Activated naive CD8-positive, alpha-beta T cell treated with anti-CD3 and anti-CD28 coated beads, Interleukin-2, amount 10 ng/mL, durations not matched to agents 7 days and 5 days (primary cell): ENCODE measurements around the gene IGF2R. TPM values are rescaled to one million over a fixed set of nuclear protein-coding genes. Genes with fewer than 3 reads are reported as not detected.

Source experiments
- ATAC-seq: fragments of 150-1000 bp; cut with Tn5 transposase; one replicate; pipeline ENCODE4 v1.10.0; 2021; ENCODE audit warnings: low read depth, moderate library complexity
- POLR2A ChIA-PET: fragments of 350-600 bp; sonication (Branson Sonifier 250); formaldehyde crosslinking; loops from one replicate; lab custom pipeline; 2021; ENCODE audit warnings: antibody characterized with exemption; lab: Charles Lee
- DNase-seq: peaks from one replicate; pipeline ENCODE4 v3.0.0; 2021
- H3K27ac Mint-ChIP-seq: one replicate; pipeline ENCODE4 v1.8.0; 2022; ENCODE audit warnings: mild to moderate bottlenecking, mixed read lengths
- H3K27me3 Mint-ChIP-seq: one replicate; pipeline ENCODE4 v1.8.0; 2022; ENCODE audit warnings: mild to moderate bottlenecking, moderate library complexity, mixed read lengths
- H3K36me3 Mint-ChIP-seq: one replicate; pipeline ENCODE4 v1.8.0; 2021; ENCODE audit warnings: mild to moderate bottlenecking, mixed read lengths
- H3K4me1 Mint-ChIP-seq: one replicate; pipeline ENCODE4 v1.8.0; 2021; ENCODE audit warnings: mixed read lengths
- H3K4me3 Mint-ChIP-seq: one replicate; pipeline ENCODE4 v1.8.0; 2022; ENCODE audit warnings: mild to moderate bottlenecking, moderate library complexity, mixed read lengths
- H3K9me3 Mint-ChIP-seq: one replicate; pipeline ENCODE4 v1.8.0; 2021; ENCODE audit warnings: mixed read lengths
- total RNA-seq, 2 experiments: library from RNA; stranded (reverse); gene quantifications; one replicate each; pipeline ENCODE4 v1.2.3, GENCODE V29; 2021

The IGF2R gene
- total RNA-seq, 2 experiments from 2014 or later: 75.0 to 77.7 TPM

GRCh38 chr6:160060920-160061447 is 92.1 kb downstream of the IGF2R start:
- no peak for ATAC-seq
- no peak overlapping the region for H3K27ac Mint-ChIP-seq

GRCh38 chr6:160063771-160064413 is 95.0 kb downstream of the IGF2R start:
- POLR2A ChIA-PET: no interaction called here
- no peak for ATAC-seq
- peaks cover 52% of the 10 kb centered on the region for H3K36me3 Mint-ChIP-seq
- H3K27me3 Mint-ChIP-seq: peaks cover 2% of the 10 kb centered on the region
- H3K4me1 Mint-ChIP-seq: peaks cover 15% of the 10 kb centered on the region
- H3K4me3 Mint-ChIP-seq: no peak overlapping the region
- H3K27ac Mint-ChIP-seq: no peak overlapping the region
- no peak for DNase-seq
- H3K9me3 Mint-ChIP-seq: no peaks in the 10 kb centered on the region

More at GRCh38 chr6:160060920-160061447, 92.1 kb downstream of the IGF2R start:
- no peak for DNase-seq
- no peaks in the 10 kb centered on the region for H3K9me3 Mint-ChIP-seq
- peaks cover 46% of the 10 kb centered on the region for H3K36me3 Mint-ChIP-seq
- peaks cover 14% of the 10 kb centered on the region for H3K4me1 Mint-ChIP-seq
- no peak overlapping the region for H3K4me3 Mint-ChIP-seq
- POLR2A ChIA-PET: interaction anchor here (0.6 kb wide), 1 partner anchor 1359 kb away, joined by 3 read pairs; no protein-coding TSS in a partner anchor
- no peaks in the 10 kb centered on the region for H3K27me3 Mint-ChIP-seq

- ATAC-seq: no peak
- H3K36me3 Mint-ChIP-seq: peaks cover 63% of the 10 kb centered on the region
- peaks cover 2% of the 10 kb centered on the region for H3K27me3 Mint-ChIP-seq
- H3K4me3 Mint-ChIP-seq: no peak overlapping the region
- POLR2A ChIA-PET: no interaction called here
- H3K4me1 Mint-ChIP-seq: peaks cover 26% of the 10 kb centered on the region
- no peak for DNase-seq
- no peaks in the 10 kb centered on the region for H3K9me3 Mint-ChIP-seq
- no peak overlapping the region for H3K27ac Mint-ChIP-seq
Observed at GRCh38 chr6:160065200-160065599, 96.3 kb downstream of the IGF2R start.

- Mint-ChIP-seq H3K4me3 (no peak overlapping the region), H3K36me3 (peaks cover 69% of the 10 kb centered on the region), H3K27me3 (peaks cover 2% of the 10 kb centered on the region), H3K4me1 (peaks cover 34% of the 10 kb centered on the region), H3K27ac (no peak overlapping the region), H3K9me3 (no peaks in the 10 kb centered on the region)
- DNase-seq: no peak
- POLR2A ChIA-PET: interaction anchor here (0.6 kb wide), 1 partner anchor 1987 kb away, joined by 4 read pairs; no protein-coding TSS in a partner anchor
- no peak for ATAC-seq
Observed at GRCh38 chr6:160067564-160067963, 98.7 kb downstream of the IGF2R start.

- peak overlapping the region; percentile 14 for H3K27ac Mint-ChIP-seq
- H3K9me3 Mint-ChIP-seq: no peaks in the 10 kb centered on the region
- peaks cover 2% of the 10 kb centered on the region for H3K27me3 Mint-ChIP-seq
- POLR2A ChIA-PET: no interaction called here
- peaks cover 34% of the 10 kb centered on the region for H3K4me1 Mint-ChIP-seq
- peak overlapping the region; percentile 68 for H3K4me3 Mint-ChIP-seq
- ATAC-seq: no peak
- DNase-seq: no peak
- peaks cover 73% of the 10 kb centered on the region for H3K36me3 Mint-ChIP-seq
Observed at GRCh38 chr6:160068346-160068745, 99.5 kb downstream of the IGF2R start.

GRCh38 chr6:160069050-160069454 is 100.2 kb downstream of the IGF2R start:
- Mint-ChIP-seq H3K27ac (peak overlapping the region; percentile 47), H3K4me1 (peaks cover 34% of the 10 kb centered on the region), H3K27me3 (peaks cover 2% of the 10 kb centered on the region), H3K9me3 (no peaks in the 10 kb centered on the region), H3K4me3 (peak overlapping the region; percentile 68), H3K36me3 (peaks cover 73% of the 10 kb centered on the region)
- ATAC-seq (peak; percentile 88), DNase-seq (peak; percentile 62)
- POLR2A ChIA-PET: interaction anchor here (1.2 kb wide), 1 partner anchor 100 kb away, joined by 4 read pairs; the partner anchor contains the start of gene IGF2R

GRCh38 chr6:160069459-160069858 is 100.6 kb downstream of the IGF2R start:
- POLR2A ChIA-PET: interaction anchor here (1.2 kb wide), 1 partner anchor 100 kb away, joined by 4 read pairs; the partner anchor contains the start of gene IGF2R
- ATAC-seq (peak; percentile 19), DNase-seq (no peak)
- Mint-ChIP-seq H3K9me3 (no peaks in the 10 kb centered on the region), H3K27me3 (peaks cover 2% of the 10 kb centered on the region), H3K36me3 (peaks cover 70% of the 10 kb centered on the region), H3K4me1 (peaks cover 34% of the 10 kb centered on the region), H3K4me3 (peak overlapping the region; percentile 68), H3K27ac (peak overlapping the region; percentile 47)

GRCh38 chr6:160070427-160070826 is 101.5 kb downstream of the IGF2R start:
- H3K27ac Mint-ChIP-seq: no peak overlapping the region
- H3K4me3 Mint-ChIP-seq: no peak overlapping the region
- H3K9me3 Mint-ChIP-seq: no peaks in the 10 kb centered on the region
- POLR2A ChIA-PET: no interaction called here
- peaks cover 2% of the 10 kb centered on the region for H3K27me3 Mint-ChIP-seq
- no peak for ATAC-seq
- H3K4me1 Mint-ChIP-seq: peaks cover 34% of the 10 kb centered on the region
- no peak for DNase-seq
- peaks cover 68% of the 10 kb centered on the region for H3K36me3 Mint-ChIP-seq

GRCh38 chr6:160070831-160071230 is 101.9 kb downstream of the IGF2R start:
- H3K4me1 Mint-ChIP-seq: peaks cover 34% of the 10 kb centered on the region
- H3K27ac Mint-ChIP-seq: peak overlapping the region; percentile 45
- no peak for DNase-seq
- H3K27me3 Mint-ChIP-seq: peaks cover 2% of the 10 kb centered on the region
- H3K36me3 Mint-ChIP-seq: peaks cover 68% of the 10 kb centered on the region
- H3K9me3 Mint-ChIP-seq: no peaks in the 10 kb centered on the region
- no peak for ATAC-seq
- POLR2A ChIA-PET: no interaction called here
- no peak overlapping the region for H3K4me3 Mint-ChIP-seq

- H3K9me3 Mint-ChIP-seq: no peaks in the 10 kb centered on the region
- peaks cover 66% of the 10 kb centered on the region for H3K36me3 Mint-ChIP-seq
- POLR2A ChIA-PET: no interaction called here
- no peak for DNase-seq
- H3K4me3 Mint-ChIP-seq: no peak overlapping the region
- H3K4me1 Mint-ChIP-seq: peaks cover 29% of the 10 kb centered on the region
- ATAC-seq: no peak
- H3K27ac Mint-ChIP-seq: peak overlapping the region; percentile 24
- no peaks in the 10 kb centered on the region for H3K27me3 Mint-ChIP-seq
Observed at GRCh38 chr6:160071805-160072690, 103.2 kb downstream of the IGF2R start.

GRCh38 chr6:160073272-160073671 is 104.4 kb downstream of the IGF2R start:
- POLR2A ChIA-PET: no interaction called here
- H3K4me3 Mint-ChIP-seq: no peak overlapping the region
- no peak for ATAC-seq
- H3K36me3 Mint-ChIP-seq: peaks cover 55% of the 10 kb centered on the region
- peaks cover 24% of the 10 kb centered on the region for H3K4me1 Mint-ChIP-seq
- no peak overlapping the region for H3K27ac Mint-ChIP-seq
- no peak for DNase-seq
- no peaks in the 10 kb centered on the region for H3K9me3 Mint-ChIP-seq
- H3K27me3 Mint-ChIP-seq: no peaks in the 10 kb centered on the region

GRCh38 chr6:160076009-160076408 is 107.1 kb downstream of the IGF2R start:
- Mint-ChIP-seq H3K9me3 (no peaks in the 10 kb centered on the region), H3K36me3 (peaks cover 41% of the 10 kb centered on the region), H3K27ac (no peak overlapping the region), H3K4me3 (no peak overlapping the region), H3K27me3 (no peaks in the 10 kb centered on the region), H3K4me1 (peaks cover 3% of the 10 kb centered on the region)
- ATAC-seq: no peak
- POLR2A ChIA-PET: no interaction called here
- no peak for DNase-seq

- Mint-ChIP-seq H3K4me3 (no peak overlapping the region), H3K9me3 (no peaks in the 10 kb centered on the region), H3K27ac (peak overlapping the region; percentile 10), H3K4me1 (peaks cover 3% of the 10 kb centered on the region), H3K27me3 (no peaks in the 10 kb centered on the region), H3K36me3 (peaks cover 41% of the 10 kb centered on the region)
- ATAC-seq (no peak), DNase-seq (no peak)
- POLR2A ChIA-PET: no interaction called here
Observed at GRCh38 chr6:160077024-160077423, 108.1 kb downstream of the IGF2R start.
